Activated naive CD8-positive, alpha-beta T cell treated with anti-CD3 and anti-CD28 coated beads, Interleukin-2, amount 10 ng/mL, durations not matched to agents 7 days and 5 days (primary cell): ENCODE data around the gene CFAP299. TPM values are rescaled to one million over a fixed set of nuclear protein-coding genes. Genes with fewer than 3 reads are reported as not detected.
A peak's percentile ranks its signal among the peaks of the same experiment; 100 is the strongest.
"Not testable (repeated sequence)": the region's sequence is repeated elsewhere in the genome, so short reads cannot be mapped to it uniquely, and the experiment has no call there.

Experiments
- ATAC-seq: fragments of 150-1000 bp; cut with Tn5 transposase; one replicate; pipeline ENCODE4 v1.10.0; 2021; ENCODE audit warnings: low read depth, moderate library complexity
- POLR2A ChIA-PET: fragments of 350-600 bp; sonication (Branson Sonifier 250); formaldehyde crosslinking; loops from one replicate; lab custom pipeline; 2021; ENCODE audit warnings: antibody characterized with exemption; lab: Charles Lee
- DNase-seq: peaks from one replicate; pipeline ENCODE4 v3.0.0; 2021
- H3K27ac Mint-ChIP-seq: one replicate; pipeline ENCODE4 v1.8.0; 2022; ENCODE audit warnings: mild to moderate bottlenecking, mixed read lengths
- H3K27me3 Mint-ChIP-seq: one replicate; pipeline ENCODE4 v1.8.0; 2022; ENCODE audit warnings: mild to moderate bottlenecking, moderate library complexity, mixed read lengths
- H3K36me3 Mint-ChIP-seq: one replicate; pipeline ENCODE4 v1.8.0; 2021; ENCODE audit warnings: mild to moderate bottlenecking, mixed read lengths
- H3K4me1 Mint-ChIP-seq: one replicate; pipeline ENCODE4 v1.8.0; 2021; ENCODE audit warnings: mixed read lengths
- H3K4me3 Mint-ChIP-seq: one replicate; pipeline ENCODE4 v1.8.0; 2022; ENCODE audit warnings: mild to moderate bottlenecking, moderate library complexity, mixed read lengths
- H3K9me3 Mint-ChIP-seq: one replicate; pipeline ENCODE4 v1.8.0; 2021; ENCODE audit warnings: mixed read lengths
- total RNA-seq, 2 experiments: library from RNA; stranded (reverse); gene quantifications; one replicate each; pipeline ENCODE4 v1.2.3, GENCODE V29; 2021

Gene CFAP299
- total RNA-seq, 2 experiments from 2014 or later: not detected

GRCh38 chr4:80420638-80421037 lies 85.1 kb downstream of the CFAP299 start:
- POLR2A ChIA-PET: no interaction called here
- no peaks in the 10 kb centered on the region for H3K27me3 Mint-ChIP-seq
- H3K9me3 Mint-ChIP-seq: peaks cover 16% of the 10 kb centered on the region
- ATAC-seq (no peak), DNase-seq (no peak)
- no peak overlapping the region for H3K27ac Mint-ChIP-seq
- H3K36me3 Mint-ChIP-seq: peaks cover 8% of the 10 kb centered on the region
- H3K4me1 Mint-ChIP-seq: peaks cover 17% of the 10 kb centered on the region
- H3K4me3 Mint-ChIP-seq: no peak overlapping the region

DNA sequence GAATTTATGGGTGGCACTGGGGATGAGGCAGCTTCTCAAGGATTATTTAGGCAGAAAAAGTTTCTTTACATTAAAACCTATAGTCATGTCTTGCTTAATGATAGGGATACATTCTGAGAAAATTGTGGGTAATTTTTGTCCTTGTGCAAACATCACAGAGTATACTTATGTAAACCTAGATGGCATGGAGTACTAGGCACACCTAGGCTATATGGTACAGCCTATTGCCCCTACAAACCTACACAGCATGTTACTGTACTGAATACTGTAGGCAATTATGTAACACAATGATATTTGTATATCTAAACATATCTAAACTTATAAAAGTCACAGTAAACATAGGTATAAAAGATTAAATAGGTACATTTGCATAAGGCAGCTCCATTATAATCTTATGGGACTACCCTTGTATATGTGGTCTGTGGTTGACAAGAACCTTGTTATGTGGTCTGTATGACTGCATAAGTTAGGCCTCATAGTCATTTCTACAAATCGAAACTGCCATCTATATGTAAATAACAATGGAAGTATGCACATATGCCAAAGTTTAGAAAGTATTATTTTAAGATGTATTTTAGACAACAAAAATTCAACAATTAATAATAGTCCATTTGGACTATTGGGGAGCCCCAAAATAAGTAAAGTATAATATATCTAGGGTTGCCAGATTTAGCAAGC lies 87.3 kb downstream of the CFAP299 start:
- Mint-ChIP-seq H3K4me1 (peaks cover 15% of the 10 kb centered on the region), H3K36me3 (peaks cover 8% of the 10 kb centered on the region), H3K27ac (peak overlapping the region; percentile 69), H3K4me3 (no peak overlapping the region), H3K9me3 (peaks cover 12% of the 10 kb centered on the region), H3K27me3 (no peaks in the 10 kb centered on the region)
- ATAC-seq (peak; percentile 94), DNase-seq (no peak)
- POLR2A ChIA-PET: interaction anchor here (1.4 kb wide), 1 partner anchor 16 kb away, joined by 6 read pairs; no protein-coding TSS in a partner anchor

DNA sequence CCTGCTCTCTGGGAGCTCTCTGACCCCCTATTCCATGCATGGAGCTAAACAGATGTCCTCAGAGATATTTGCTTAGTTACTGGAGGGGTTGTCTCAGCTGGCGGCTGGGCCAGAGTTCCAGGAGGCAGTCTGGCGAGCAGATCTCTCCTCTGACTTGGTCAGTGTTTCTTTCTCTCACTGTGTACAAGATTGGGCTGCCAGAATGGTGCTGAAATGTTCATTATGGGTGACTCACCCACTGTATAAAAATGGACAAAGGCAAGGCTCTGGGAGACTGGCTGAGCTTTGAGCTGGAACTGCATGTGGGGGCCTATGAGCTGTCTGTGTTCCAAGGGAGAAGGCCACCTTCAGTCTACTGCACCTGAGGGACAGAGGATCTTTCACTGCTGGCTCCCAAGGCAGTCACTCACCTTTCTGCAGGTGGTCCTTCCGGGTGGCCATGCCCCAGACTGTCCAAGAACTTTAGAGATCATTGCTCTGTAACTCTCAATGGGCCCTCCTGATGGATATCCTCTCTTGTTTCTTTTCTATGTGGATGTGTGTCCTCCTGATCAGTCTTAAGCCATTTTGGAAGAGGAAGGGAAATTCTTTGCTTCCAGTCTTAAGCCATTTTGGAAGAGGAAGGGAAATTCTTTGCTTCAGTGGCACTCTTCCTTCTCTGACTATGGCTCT lies 88.2 kb downstream of the CFAP299 start:
- Mint-ChIP-seq H3K36me3 (peaks cover 6% of the 10 kb centered on the region), H3K27ac (peak overlapping the region; percentile 69)

GRCh38 chr4:80424225-80424581 lies 88.7 kb downstream of the CFAP299 start:
- H3K4me3 Mint-ChIP-seq: no peak overlapping the region
- peak overlapping the region; percentile 69 for H3K27ac Mint-ChIP-seq
- H3K36me3 Mint-ChIP-seq: peaks cover 6% of the 10 kb centered on the region
- POLR2A ChIA-PET: interaction anchor here (1.4 kb wide), 1 partner anchor 15 kb away, joined by 6 read pairs; no protein-coding TSS in a partner anchor
- H3K9me3 Mint-ChIP-seq: peaks cover 8% of the 10 kb centered on the region
- DNase-seq: no peak
- peaks cover 15% of the 10 kb centered on the region for H3K4me1 Mint-ChIP-seq
- ATAC-seq: no peak
- no peaks in the 10 kb centered on the region for H3K27me3 Mint-ChIP-seq

More for the DNA sequence above, 88.2 kb downstream of the CFAP299 start:
- Mint-ChIP-seq H3K9me3 (peaks cover 8% of the 10 kb centered on the region), H3K4me3 (no peak overlapping the region), H3K27me3 (no peaks in the 10 kb centered on the region), H3K4me1 (peaks cover 15% of the 10 kb centered on the region)
- ATAC-seq: no peak
- peak; percentile 28 for DNase-seq
- POLR2A ChIA-PET: interaction anchor here (1.4 kb wide), 1 partner anchor 16 kb away, joined by 6 read pairs; no protein-coding TSS in a partner anchor

DNA sequence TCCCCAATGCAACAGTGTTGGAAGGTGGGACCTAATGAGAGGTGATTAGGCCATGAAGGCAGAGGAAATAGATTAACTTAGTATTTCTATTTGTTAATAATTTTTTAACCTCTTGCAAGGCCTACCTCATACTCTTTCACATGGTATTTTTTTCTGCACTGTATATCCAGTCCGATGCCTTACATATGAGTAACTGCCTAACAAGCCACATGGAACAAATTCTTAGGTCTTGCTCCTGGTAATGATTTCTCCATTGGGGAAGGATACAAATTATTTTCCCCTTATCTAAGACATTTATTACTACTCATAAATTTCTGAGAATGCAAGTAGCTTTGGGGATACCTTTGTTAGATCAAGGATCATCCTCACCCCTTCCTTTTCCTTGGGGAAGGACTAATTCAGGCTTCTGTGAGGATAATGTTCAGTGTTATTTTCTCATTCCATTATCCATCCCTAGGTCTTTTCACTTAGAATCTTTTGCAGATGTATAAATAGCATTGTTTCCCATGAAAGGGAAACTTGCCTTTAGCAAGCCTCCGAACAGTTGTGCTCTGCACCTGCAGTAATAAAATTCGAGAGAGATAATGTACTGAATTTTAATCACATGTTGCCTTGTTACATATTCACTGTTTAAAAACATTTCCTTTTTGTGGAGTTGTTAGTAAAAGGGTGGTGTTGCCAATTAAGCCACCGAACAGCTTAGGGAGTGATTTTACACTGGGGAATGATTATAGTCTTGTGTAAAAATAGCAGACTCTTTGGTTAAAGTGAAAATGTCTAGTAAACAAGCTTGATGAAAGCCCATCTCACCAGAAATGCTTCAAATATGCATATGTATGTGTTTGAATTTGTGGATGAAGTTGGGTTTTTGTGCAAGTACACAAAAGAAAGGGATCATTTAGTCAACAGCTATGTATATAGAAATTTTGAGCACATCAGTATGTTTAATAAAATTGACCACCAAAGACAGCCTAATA lies 89.9 kb downstream of the CFAP299 start:
- H3K4me3 Mint-ChIP-seq: no peak overlapping the region
- POLR2A ChIA-PET: no interaction called here
- H3K4me1 Mint-ChIP-seq: peaks cover 15% of the 10 kb centered on the region

DNA sequence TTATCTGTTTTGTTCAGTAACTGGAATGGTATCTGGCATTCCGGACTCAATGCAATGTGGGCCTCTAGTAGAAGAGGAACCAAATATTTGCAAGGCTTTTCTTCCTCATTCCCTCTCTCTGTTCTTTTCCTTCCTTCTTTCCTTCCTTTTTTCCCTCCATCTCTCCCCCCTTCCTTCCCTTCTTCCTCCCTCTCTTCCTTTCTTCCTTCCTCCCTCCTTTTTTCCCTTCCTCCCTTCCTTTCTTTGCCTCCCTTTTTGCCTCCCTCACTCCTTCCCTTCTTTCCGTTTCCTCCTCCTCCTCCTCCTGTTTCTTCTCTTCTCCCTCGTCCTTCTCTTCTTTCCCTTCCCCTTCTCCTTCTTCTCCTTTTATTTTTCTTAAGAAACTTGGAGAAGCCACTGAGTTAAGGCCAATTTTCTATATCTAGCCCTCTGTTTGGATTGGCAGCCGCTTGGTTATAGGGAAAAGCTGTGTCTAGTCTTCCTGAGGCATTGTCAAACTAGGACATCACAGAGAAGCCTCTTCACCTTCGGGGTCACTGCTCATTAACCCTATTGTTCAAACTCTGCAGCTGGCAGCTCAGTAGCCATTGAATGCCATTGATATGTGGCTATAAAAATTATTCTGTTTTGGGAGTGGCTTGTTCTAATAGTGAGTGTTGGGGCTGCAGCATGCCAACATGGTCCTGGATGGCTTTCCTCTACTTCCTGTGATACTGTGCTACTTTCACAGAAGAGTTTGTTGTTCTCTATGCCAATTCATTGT lies 95.9 kb downstream of the CFAP299 start:
- H3K9me3 Mint-ChIP-seq: no peaks in the 10 kb centered on the region
- H3K27ac Mint-ChIP-seq: no peak overlapping the region
- no peaks in the 10 kb centered on the region for H3K4me1 Mint-ChIP-seq
- no peak for DNase-seq
- H3K36me3 Mint-ChIP-seq: no peaks in the 10 kb centered on the region
- POLR2A ChIA-PET: no interaction called here
- no peaks in the 10 kb centered on the region for H3K27me3 Mint-ChIP-seq
- no peak for ATAC-seq
- no peak overlapping the region for H3K4me3 Mint-ChIP-seq

More for the DNA sequence above, 89.9 kb downstream of the CFAP299 start:
- DNase-seq (no peak), ATAC-seq (no peak)
- Mint-ChIP-seq H3K36me3 (peaks cover 6% of the 10 kb centered on the region), H3K9me3 (peaks cover 8% of the 10 kb centered on the region), H3K27me3 (no peaks in the 10 kb centered on the region), H3K27ac (no peak overlapping the region)

- POLR2A ChIA-PET: no interaction called here
- Mint-ChIP-seq H3K4me1 (peaks cover 8% of the 10 kb centered on the region), H3K27ac (no peak overlapping the region), H3K4me3 (no peak overlapping the region), H3K9me3 (no peaks in the 10 kb centered on the region), H3K27me3 (no peaks in the 10 kb centered on the region), H3K36me3 (peaks cover 3% of the 10 kb centered on the region)
- ATAC-seq (no peak), DNase-seq (no peak)
These were observed 98.7 kb downstream of the CFAP299 start for GRCh38 chr4:80434238-80434637.

GRCh38 chr4:80438016-80438415 lies 102.5 kb downstream of the CFAP299 start:
- H3K27ac Mint-ChIP-seq: no peak overlapping the region
- H3K4me3 Mint-ChIP-seq: no peak overlapping the region

GRCh38 chr4:80439294-80440061 lies 103.9 kb downstream of the CFAP299 start:
- peaks cover 19% of the 10 kb centered on the region for H3K36me3 Mint-ChIP-seq
- not testable (repeated sequence) for H3K4me3 Mint-ChIP-seq, H3K27me3 Mint-ChIP-seq, H3K4me1 Mint-ChIP-seq
- POLR2A ChIA-PET: interaction anchor here (0.7 to 1.8 kb wide), 3 partner anchors 16 to 464 kb away, joined by 3 to 6 read pairs (median 4); no protein-coding TSS in a partner anchor
- peak overlapping the region; percentile 64 for H3K27ac Mint-ChIP-seq
- H3K9me3 Mint-ChIP-seq: peaks cover 22% of the 10 kb centered on the region
- ATAC-seq: peak; percentile 87
- peak; percentile 34 for DNase-seq

More at GRCh38 chr4:80438016-80438415, 102.5 kb downstream of the CFAP299 start:
- Mint-ChIP-seq H3K9me3 (peaks cover 18% of the 10 kb centered on the region), H3K27me3 (no peaks in the 10 kb centered on the region), H3K36me3 (peaks cover 19% of the 10 kb centered on the region), H3K4me1 (peaks cover 10% of the 10 kb centered on the region)
- POLR2A ChIA-PET: no interaction called here
- ATAC-seq: no peak
- DNase-seq: no peak

GRCh38 chr4:80446248-80446647 lies 110.7 kb downstream of the CFAP299 start:
- POLR2A ChIA-PET: no interaction called here
- H3K27me3 Mint-ChIP-seq: no peaks in the 10 kb centered on the region
- peaks cover 7% of the 10 kb centered on the region for H3K36me3 Mint-ChIP-seq
- ATAC-seq (no peak), DNase-seq (no peak)
- H3K9me3 Mint-ChIP-seq: peaks cover 16% of the 10 kb centered on the region
- no peak overlapping the region for H3K27ac Mint-ChIP-seq
- H3K4me1 Mint-ChIP-seq: no peaks in the 10 kb centered on the region
- no peak overlapping the region for H3K4me3 Mint-ChIP-seq

DNA sequence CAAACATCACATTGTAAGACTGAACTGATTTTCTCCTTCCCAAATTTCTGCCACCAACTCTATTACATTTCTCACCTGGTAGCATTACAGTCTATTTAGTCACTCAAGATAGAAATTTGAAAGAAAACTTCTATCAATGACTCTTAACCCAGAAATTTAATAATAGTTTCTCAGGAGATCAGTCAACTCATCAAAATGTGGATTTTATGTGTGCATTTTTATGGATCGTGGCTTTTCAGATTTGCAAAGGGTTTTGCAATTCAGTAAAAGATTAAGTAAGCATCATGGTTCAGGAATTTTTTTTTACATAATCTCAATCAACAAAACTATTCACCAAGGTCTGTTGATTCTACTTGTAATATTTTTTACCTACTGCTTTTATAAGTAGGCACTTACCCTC lies 111.1 kb downstream of the CFAP299 start:
- no peak overlapping the region for H3K27ac Mint-ChIP-seq
- peaks cover 5% of the 10 kb centered on the region for H3K36me3 Mint-ChIP-seq
- H3K9me3 Mint-ChIP-seq: peaks cover 15% of the 10 kb centered on the region
- H3K4me3 Mint-ChIP-seq: no peak overlapping the region
- no peaks in the 10 kb centered on the region for H3K27me3 Mint-ChIP-seq
- POLR2A ChIA-PET: no interaction called here
- no peak for ATAC-seq
- DNase-seq: no peak
- H3K4me1 Mint-ChIP-seq: no peaks in the 10 kb centered on the region

DNA sequence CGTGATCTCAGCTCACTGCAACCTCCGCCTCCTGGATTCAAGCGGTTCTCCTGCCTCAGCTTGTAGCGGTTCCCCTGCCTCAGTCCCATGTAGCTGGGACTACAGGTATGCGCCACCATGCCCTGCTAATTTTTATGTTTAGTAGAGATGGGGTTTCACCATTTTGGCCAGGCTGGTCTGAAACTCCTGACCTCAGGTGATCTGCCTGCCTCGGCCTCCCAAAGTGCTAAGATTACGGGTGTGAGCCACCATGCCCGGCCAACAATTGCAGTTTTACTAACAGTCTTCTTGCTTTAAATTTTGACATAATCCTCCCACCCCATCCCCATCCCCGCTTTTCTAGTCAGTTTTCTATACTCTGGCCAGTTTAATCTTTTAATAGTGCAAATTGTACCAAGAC lies 112.0 kb downstream of the CFAP299 start:
- Mint-ChIP-seq H3K4me1 (no peaks in the 10 kb centered on the region), H3K9me3 (peaks cover 15% of the 10 kb centered on the region), H3K27ac (no peak overlapping the region), H3K36me3 (peaks cover 4% of the 10 kb centered on the region), H3K27me3 (no peaks in the 10 kb centered on the region), H3K4me3 (no peak overlapping the region)
- POLR2A ChIA-PET: no interaction called here
- DNase-seq: no peak
- no peak for ATAC-seq
